ENCODE results near the gene IQGAP3. TPM values are rescaled to one million over a fixed set of nuclear protein-coding genes. Genes with fewer than 3 reads are reported as not detected.

IQGAP3 gene
- polyA plus RNA-seq, 10 donors: 5.3 to 11.5 (median 7.3) TPM

GRCh38 chr1:156497078-156497742 is 75.2 kb downstream of the IQGAP3 start:
- no peak for DNase-seq

- DNase-seq: no peak
These were observed 76.1 kb downstream of the IQGAP3 start for GRCh38 chr1:156496211-156496761.

DNA sequence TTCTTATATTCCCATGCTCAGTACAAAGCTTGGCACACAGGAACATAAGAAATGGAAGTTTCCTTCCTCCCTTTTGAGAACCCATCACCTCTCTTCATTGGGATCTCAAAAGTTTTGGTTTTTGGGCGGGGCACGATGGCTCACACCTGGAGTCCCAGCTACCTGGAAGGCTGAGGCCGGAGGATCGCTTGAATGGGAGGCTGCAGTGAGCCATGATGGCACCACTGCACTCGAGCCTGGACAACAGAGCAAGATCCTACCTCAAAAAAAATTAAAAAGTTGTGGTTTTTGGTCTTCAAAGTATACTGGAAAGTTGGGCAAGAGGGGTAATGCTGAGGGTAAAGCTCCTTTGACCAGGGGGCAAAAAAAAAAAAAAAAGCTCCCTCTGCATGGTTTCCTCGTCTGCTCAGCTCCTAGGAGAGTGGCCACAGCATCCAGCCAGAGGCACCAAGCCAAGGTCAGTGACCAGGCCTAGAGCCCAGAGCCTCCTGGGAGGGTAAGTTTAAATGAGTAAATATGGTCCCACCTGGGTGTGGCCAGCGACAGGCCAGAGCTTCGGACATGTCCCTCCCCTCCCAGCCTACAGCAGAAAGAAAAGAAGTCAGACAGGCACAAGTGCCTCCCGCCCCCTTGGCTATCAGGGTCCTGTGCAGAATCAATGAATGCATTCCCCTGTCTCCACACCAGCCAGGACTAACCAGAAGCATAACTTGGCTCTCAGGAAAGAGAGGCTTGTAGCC is 76.8 kb downstream of the IQGAP3 start:
- DNase-seq: no peak

- DNase-seq: no peak
These were observed 78.0 kb downstream of the IQGAP3 start for GRCh38 chr1:156494309-156494895.

- no peak for DNase-seq
These were observed 78.6 kb downstream of the IQGAP3 start for GRCh38 chr1:156493742-156494141.

GRCh38 chr1:156493154-156493631 is 79.2 kb downstream of the IQGAP3 start:
- DNase-seq: no peak

GRCh38 chr1:156492591-156493080 is 79.7 kb downstream of the IQGAP3 start:
- no peak for DNase-seq

DNA sequence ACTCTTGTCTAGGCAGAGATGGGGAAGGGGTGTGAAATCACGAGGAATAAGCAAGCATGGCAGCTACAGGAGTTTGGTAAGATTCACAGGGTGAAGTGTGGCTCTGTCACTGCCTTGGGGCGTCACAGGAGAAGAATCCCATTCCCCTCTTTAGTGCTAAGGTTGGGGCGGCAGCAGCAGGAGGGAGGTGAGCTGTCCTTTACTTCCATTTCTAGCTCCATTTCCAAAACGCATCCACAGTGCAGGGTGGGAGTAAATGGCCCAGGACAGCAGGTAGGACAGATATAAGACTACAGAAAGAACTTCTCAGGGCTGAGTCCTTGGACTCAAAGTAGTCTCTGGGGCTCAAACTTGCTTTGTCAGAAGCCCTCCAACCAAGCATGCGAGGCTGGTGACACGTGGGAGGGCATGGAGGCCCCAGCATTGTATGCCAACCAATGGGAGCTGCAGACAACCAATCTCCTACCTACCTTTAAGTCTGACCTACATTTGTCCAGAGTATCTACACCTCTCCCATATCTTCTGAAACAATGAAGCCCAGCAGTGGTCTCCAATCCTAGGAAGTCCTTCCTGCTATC is 80.3 kb downstream of the IQGAP3 start:
- no peak for DNase-seq

GRCh38 chr1:156491151-156491949 is 81.0 kb downstream of the IQGAP3 start:
- no peak for DNase-seq

DNA sequence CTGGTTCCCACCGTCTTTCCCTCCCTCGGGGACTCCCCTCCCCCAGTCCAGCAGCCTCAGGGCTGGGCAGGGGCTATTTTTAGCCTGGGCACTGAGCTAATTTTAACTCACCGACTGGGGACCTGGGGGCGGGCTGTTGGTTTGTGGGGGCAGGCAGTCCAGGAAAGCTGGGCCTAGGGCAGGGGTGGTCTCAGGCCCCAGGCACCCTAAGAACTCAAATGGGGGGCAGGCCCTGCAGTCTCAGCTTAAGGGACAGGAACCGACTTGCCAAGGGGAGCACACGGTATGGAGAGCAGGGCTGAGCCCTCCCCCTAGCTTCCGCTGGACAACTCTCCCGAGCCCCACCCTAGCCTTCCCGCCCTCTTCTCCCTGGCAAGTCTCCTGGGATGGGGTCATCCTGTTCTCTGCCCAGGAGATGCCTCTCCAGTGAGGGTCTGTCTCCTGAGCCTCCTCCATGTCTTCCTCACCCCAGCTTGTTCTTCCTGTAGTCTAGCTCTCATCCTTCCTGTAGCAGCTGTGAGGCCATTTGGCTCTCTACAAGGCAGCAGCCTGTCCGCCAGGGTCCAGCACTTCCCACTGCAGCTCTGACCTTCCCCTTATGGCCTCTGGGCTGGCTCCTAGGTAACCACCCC is 81.8 kb downstream of the IQGAP3 start:
- peak in 1 of 3 donors; percentile 61 for DNase-seq

DNA sequence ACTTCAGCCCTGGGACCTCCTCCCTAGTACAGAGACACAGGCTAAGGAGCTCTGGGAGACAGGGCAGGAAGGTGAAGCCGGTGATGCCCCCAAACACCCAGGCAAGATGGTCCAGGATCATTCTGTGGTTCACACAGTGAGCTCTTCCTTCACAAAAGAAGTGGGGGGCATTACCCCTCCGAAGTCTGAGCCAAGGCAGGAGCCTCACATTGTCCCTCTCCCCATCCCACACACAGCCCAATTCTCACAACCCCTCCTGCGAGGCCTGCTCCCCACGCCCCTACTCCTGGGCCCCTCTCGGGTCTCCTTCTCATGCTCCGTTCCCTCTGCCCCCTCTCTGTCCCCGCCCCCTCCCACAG is 82.5 kb downstream of the IQGAP3 start:
- DNase-seq: no peak

DNA sequence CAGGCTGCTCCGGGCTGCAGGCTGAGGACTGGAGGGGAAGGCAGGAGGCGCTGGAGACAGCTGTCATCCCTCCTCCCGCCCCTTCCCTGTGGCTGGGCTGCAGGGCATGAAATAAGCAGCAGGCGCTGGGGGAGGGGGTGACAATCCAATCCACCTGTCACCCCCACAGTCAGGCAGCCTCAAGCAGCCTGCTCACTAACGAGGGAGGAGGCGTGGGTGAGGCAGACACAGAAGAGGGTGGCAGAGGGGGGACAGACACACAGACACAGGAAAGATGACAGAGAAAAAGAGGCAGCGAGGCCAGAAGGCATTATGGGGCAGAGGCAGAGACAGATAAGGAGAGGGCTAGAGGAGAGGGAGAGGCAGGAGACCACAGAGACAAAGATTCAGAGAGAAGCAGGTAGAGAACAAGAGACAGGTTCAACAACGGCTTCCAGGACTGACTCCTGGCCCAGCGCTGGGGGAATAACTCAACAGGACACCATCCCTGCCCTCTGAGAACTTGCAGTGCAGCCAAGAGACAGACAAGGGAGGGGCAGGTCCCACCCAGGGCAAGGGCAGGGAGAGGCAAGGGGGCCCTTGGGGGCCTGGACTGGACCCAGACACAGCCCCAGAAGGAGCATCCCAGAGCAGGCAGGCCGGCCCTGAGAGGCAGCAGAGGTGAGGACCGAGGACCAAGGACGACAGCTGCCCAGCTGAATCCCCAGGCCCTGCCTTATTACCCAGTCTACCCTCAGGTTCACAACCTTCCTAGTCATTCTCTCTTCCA is 83.0 kb downstream of the IQGAP3 start:
- DNase-seq: peak in 2 of 3 donors; percentile 77 to 78

- DNase-seq: no peak
These were observed 83.7 kb downstream of the IQGAP3 start for GRCh38 chr1:156488566-156489165.

DNA sequence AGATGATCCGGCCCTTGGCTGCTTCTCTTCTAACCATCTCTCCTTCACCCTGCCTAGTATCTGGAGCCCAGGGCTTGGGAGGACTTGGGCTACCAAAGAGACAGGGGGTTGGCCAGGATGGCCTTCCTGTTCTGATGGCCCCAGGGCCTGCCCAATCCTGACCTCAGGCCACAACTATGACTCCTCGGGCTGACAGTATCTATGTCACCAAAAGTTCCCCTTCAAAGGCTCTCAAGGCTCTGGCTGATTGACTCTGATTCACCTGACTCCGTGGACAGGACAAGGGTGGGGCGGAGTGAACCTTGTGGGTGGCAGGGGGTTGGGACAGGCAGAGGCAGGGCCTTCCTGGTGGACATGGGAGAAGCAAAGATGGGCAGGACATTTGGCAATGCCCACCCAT is 84.5 kb downstream of the IQGAP3 start:
- no peak for DNase-seq

DNA sequence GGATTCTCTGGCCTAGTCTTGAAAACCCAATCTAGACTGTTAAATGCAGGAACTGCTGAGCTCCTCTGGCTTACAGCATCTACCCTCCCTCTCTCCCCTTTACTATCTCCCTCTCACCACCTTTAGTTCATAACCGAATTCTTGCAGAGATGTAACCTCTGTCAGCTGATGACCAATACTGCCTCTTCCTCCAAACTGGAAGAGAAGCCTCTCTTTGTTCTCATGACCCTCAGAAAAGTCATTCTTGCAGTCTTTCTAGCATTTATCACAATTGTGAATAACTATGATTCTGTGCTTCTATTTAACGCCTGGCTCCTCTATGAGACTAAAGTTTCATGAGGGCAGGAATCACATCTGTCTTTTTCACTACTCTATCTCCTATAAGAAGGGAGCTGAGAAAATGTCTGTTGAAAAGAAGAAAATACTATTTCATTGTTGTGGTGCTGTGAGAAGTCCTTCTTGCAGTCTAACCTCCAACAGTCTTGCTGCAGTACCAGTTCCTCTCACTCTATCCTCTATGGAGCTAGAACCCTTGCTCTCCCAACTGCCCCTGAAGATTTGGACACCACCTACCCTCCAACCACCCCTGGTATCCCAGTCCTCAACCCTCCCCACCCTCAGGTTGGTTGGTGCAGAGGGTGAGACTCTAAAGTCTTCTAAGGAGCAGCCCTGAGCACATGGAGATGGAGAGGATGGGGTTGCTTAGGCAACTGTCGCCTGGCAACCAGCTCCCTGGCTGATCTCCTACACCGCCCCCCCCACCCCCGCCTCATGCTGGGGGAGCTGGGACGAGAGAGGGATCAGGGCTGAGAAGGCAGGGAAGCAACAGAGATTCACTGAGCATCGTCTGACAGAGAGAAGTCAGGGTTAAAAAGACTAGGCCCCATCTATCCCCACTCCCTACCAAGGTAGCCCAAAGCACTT is 85.7 kb downstream of the IQGAP3 start:
- no peak for DNase-seq

GRCh38 chr1:156485984-156486383 is 86.4 kb downstream of the IQGAP3 start:
- DNase-seq: no peak

GRCh38 chr1:156484480-156485058 is 87.8 kb downstream of the IQGAP3 start:
- DNase-seq: no peak

DNA sequence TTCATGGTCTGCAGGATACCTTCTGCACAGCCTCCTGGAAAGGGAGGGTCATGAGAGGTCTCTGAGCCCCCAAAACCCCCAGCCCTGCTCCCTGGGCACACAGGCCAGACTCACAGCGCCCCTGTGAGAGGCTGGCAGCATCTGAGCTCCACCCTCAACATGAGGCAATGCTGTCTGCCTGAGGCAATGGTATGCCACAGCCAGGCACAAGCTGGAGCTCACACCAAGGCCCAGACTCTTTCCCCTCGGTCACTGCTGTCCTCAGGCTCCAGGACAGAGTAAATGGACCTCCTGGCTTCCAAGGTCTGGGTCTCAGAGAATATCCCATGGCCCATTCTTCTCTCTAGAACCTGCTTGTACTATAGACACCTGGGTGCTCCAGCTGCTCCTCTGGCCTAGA is 89.0 kb downstream of the IQGAP3 start:
- DNase-seq: no peak

Measured in muscle of back (tissue), 11 donors.